HG03175 (cell line): Measurements from ENCODE around the gene HOXA3.

Source experiments
- ATAC-seq: cut with Tn5 transposase; IDR thresholded peaks from one replicate; pipeline ENCODE4 v1.9.1; 2021; ENCODE audit warnings: mild to moderate bottlenecking, moderate library complexity; ENCODE audit not compliant: unreplicated experiment

HOXA3 gene

DNA sequence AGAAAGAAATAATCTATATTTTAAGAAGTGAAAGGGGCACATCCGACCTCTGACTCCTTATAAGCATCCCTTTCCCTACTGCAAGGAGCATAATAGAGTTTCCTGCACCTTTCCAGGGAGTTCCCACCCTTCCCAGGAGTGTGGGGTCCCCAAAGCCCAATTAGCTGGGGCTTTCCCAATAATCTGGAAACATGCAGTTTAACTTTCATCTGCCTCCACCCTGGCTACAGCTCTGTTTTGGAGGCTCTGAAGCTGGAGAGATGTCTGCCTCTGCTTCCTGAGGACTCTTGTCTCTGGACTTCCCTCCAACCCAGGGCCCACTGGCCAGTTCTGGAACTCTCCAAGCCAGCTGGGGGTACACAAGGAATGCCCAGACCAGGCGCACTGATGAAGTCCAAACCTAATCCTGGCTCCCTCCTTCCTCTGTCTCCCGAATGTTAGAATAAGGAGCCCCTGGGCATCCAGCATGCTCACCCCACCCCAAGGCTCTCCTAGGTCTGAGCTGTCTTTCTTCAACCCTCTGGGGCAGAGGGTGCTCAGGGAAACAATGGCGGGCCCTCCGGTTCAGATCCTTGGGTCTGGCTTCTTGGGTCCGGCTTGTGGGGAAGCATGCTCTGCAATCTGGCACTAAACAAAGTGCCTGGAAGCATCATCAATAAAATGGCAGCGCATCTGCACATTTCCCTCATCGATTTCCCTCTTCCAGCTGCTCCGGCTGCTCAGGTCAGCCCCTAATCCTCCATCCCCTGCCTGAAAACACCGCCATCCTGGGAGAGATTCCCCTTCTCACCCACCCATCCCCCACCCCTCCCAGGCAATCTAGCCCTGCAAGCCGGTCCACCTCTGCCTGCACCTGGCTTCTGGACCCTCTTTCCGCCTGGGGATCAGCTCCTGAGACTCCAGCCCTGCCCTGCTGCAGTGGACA, 35.2 kb downstream of the HOXA3 start:
- no peak for ATAC-seq

- ATAC-seq, result no peak
These were observed 36.1 kb downstream of the HOXA3 start for GRCh38 chr7:27116031-27116961.

DNA sequence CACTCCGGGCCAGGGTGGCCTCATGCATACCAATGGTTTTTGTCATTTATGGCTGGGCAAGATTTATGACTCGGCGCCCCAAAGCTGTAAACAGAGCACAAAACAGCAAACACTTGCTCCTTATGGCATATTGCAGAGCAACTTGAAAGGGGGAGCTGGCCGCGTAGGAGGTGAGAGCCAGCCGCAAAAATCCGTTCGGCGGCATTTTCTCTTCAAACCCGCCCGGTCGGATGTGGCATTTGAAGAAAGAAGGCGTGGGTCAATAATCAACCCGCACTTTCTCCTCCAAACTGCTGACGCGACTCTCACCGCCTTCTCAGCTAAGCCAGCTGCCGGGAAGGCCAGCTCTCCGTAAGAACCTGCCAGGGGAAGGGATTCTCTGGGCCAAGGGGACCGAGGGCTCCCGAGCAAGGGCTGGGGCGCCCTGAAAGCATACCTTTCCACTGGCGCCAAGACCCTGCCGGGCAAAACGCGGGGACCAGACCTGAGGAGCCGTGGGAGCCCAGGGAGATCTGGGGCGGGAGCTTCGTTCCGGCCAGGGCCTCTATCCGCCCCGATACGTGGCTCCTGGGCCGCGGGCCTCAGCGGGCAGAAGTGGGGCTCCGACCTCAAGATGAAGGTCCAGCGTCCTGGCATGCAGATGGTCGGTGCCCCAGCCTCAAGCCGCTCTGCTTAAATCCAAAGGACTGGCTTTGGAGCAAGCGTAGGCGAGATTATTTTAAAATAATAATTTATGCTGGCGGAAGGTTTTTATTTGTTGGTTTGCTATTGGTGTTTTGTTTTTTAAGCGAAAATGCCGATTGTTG, 37.0 kb downstream of the HOXA3 start:
- no peak for ATAC-seq

DNA sequence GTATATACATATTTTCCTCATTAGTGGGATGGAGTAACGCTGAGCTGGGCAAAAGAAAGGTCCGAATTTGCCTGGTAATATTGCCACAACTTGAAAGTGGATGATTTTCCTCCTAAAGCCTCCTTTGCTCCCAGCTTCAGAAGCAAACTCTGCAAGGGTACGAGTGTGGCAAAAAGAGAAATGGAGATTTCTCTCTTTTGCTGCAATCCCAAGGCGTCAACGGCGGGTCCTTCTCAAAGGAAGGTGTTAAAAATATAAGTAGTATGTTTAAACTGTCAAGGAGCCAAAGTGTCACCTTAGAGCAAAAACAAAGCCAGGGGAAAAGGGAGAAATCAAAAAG, 37.5 kb downstream of the HOXA3 start:
- no peak for ATAC-seq

- ATAC-seq, result no peak
These were observed 38.2 kb downstream of the HOXA3 start for GRCh38 chr7:27113991-27114769.

DNA sequence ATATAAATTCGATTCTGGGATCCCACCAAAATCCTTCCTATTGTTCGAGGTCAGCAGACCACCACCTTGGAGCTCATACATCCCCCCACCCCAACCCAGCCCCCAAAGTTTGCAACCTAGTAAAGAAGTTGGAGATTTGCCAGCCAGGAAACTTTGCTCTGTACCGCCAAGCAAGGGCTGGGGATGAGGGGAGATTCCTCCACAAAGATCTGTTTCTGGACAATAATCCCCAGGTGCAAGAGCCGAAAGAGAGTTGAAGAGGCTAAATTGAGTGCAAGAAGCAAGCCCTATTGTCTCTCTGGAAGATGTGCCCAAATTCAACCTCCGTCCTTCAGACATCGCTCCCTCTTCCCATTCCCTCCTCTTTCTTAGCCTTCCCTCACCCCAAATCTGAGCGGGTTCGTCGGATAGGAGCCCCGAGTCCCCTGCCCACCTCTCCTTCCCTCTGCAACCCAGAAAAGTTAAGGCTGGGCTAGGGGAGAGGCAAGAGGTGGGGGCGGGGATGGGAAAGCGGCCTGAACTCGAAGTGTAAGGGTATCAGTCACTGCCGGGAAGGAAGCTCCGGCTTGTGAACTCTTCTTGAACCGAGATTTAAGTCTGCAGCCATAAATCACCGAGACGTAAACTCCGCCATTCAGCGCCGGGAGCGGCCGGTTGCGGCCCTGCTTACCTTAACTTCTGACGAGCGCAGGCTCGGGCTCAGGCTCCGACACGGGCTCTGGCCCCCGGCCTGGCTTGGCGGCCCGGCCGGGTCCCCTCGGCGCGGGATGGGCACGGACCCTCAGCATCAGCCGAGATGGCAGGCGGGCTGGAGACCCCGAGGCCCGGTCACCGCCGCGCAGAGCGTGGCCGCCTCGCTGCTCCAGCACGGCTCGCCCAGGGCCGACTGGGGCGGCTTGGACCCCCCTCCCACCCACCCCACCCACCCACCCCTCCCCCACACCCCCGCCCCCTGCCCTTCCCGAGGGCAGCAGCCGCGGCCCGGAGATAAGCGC, 39.1 kb downstream of the HOXA3 start:
- no peak for ATAC-seq

GRCh38 chr7:27112361-27112760, 40.0 kb downstream of the HOXA3 start:
- no peak for ATAC-seq

GRCh38 chr7:27111751-27112277, 40.6 kb downstream of the HOXA3 start:
- no peak for ATAC-seq

DNA sequence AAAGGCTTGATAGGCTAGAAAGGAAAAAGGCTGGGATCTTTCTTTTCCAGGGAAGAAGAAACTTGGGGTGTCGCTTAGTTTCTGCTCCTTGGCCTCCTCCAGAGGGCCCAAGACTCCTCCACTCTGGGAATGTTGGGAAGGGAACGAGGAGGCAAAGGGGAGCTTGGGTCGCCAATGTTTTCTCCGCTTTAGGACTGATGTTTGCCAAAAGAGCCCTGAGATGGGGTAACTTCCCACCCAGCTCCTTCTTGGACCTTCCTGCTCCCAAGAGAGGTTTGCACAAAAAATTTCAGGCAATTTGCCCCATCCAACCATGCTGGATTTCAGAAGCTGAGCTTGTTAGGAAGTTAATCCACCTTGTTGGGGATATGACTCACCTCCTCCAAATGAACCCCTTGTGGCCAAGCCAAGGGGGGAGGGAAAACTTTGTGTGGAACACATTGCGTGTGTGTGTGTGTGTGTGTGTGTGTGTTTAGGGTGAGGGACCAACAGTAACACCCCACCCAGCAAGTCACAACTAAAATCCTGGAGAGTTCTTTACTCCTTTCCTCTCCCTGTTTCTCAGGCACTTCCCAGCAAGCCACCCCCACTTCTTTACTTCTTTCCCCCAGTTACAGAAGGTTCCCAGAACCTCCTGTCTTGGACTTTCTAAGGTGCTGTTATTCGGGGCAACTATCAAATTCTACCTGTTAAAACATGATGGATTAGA, 41.2 kb downstream of the HOXA3 start:
- ATAC-seq, result no peak

DNA sequence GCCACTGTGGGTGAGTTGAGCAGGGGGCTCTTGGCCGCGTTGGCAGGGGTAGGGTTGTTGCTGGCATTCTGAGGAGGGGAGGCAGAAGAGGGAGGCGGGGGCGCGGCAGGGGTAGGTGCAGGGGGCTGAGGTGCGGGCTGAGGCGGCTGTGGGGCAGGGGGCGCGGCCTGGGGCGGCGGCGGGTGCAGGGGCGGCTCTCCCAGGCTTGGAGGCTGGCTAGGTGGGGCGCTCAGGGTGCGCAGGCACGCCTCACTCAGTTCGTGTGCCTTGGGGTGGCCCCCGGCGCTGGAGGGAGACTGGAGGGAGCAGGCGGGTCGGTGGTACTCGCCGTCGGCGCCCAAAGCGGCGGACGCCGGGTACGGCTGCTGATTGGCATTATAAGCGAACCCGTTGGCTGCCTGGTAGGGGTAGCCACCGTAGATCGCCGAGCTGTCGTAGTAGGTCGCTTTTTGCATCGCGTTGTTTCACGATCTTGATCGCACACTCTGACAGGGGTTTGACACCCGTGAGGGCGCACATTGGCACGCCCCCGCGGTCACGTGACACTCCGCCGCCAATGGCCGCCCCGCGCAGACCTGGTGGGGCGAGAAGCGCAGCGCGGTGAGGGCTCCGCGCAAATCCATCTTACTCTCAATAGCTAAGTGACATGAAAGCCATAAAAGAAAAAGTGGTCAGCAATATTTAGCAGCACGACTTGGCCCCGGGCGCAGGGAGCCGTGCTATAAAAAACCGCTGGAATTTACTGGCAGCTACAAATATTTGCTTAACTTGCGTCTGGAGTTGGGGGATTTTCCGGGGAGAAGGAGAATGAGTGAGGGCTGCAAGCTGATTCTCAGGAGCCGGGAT, 42.0 kb downstream of the HOXA3 start:
- ATAC-seq, result no peak

DNA sequence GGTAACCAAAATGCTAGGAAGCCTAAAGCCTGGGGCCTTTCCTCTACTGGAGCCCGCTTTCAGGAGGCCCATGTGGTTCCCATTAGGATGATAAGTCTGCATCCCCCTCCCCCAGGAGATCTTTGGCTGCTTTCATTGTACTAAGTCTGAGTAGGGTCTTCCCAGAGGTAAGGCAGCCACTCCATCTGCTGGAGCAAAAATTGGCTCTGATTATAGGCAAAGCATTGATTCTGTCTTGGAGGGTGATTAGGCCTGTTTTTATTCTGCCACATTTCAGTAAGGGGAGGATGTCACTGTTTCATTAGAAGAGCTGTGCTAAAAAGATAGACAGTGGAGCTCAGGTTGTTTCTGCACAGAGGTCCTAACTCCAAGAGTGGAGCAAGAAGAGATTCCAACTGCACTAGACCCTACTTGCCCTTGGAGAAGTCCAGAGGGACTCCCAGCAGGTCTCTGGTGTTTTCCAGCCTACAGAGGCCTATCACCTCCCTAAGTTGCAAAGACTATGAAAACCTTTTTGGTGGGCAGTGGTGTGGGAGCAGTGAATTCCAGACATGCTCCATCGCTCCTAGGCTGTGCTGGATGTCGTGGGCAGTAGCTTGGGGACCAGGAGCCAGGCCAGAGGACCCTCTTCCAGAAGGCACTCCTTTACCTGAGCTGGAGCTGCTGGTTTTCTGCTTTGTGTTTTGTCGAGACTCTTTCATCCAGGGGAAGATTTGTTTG, 42.8 kb downstream of the HOXA3 start:
- ATAC-seq, result no peak

DNA sequence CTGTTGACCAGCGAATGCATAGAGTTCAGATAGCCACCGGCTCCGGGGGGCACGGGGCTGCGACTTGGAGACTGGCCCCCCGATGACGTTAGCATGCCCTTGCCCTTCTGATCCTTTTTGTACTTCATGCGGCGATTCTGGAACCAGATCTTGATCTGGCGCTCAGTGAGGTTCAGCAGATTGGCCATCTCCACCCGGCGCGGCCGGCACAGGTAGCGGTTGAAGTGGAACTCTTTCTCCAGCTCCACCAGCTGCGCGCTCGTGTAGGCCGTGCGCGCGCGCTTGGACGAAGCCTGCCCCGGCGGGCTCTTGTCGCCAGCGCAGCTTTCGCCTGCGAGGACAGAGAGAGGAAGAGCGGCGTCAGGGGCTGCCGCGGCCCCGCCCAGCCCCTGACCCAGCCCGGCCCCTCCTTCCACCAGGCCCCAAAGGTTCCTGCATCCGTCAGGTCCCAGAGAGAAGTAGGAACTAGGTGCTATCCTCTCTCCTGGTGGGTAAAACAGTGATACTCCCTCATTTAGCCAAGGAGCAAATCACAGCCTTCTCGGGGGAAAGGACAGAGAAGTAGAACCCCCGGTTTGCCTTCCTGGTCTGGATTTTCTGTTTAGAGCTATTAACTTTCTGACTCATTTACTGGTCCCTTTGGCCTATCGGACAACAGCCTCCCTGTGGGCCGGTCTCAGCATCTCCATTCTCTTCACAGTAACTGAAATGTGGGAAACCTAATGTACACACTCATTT, 43.8 kb downstream of the HOXA3 start:
- ATAC-seq, result no peak

GRCh38 chr7:27107391-27108381, 44.7 kb downstream of the HOXA3 start:
- no peak for ATAC-seq

- no peak for ATAC-seq
These were observed 45.5 kb downstream of the HOXA3 start for GRCh38 chr7:27106901-27107240.
